MM.1S (cell line): Measurements from ENCODE around the gene MATN1.

Experiments
- DNase-seq: peaks from one replicate; pipeline ENCODE4 v3.0.0-alpha.2; 2015
- H2AFZ ChIP-seq: fragments of 300-600 bp; sonication (generic); 2 replicates; pipeline ENCODE4 v1.6.0; 2016; ENCODE audit warnings: antibody characterized with exemption, low read length
- H3F3A ChIP-seq: fragments of 300-600 bp; sonication (generic); 2 replicates; pipeline ENCODE4 v1.6.1; 2016; ENCODE audit warnings: mild to moderate bottlenecking, antibody characterized with exemption, low read length, moderate library complexity, mixed read lengths; ENCODE audit not compliant: insufficient read depth
- H3K27ac ChIP-seq: fragments of 300-600 bp; sonication (generic); 2 replicates; pipeline ENCODE4 v1.5.1; 2016; ENCODE audit warnings: mild to moderate bottlenecking, low read length
- H3K27me3 ChIP-seq: fragments of 300-600 bp; sonication (generic); replicated peaks from 2 replicates; pipeline ENCODE4 v1.6.0; 2016; ENCODE audit warnings: low read length; ENCODE audit not compliant: insufficient read depth
- H3K36me3 ChIP-seq: fragments of 300-600 bp; sonication (generic); replicated peaks from 2 replicates; pipeline ENCODE4 v1.6.1; 2016; ENCODE audit warnings: mild to moderate bottlenecking, low read length, mixed read lengths; ENCODE audit not compliant: insufficient read depth
- H3K4me1 ChIP-seq: fragments of 300-600 bp; sonication (generic); 2 replicates; pipeline ENCODE4 v1.6.1; 2016; ENCODE audit warnings: low read length, mixed read lengths
- H3K4me2 ChIP-seq: fragments of 300-600 bp; sonication (generic); 2 replicates; pipeline ENCODE4 v1.6.0; 2016; ENCODE audit warnings: low read depth, low read length
- H3K4me3 ChIP-seq: fragments of 300-600 bp; sonication (generic); 2 replicates; pipeline ENCODE4 v1.5.1; 2016; ENCODE audit warnings: low read length, mixed read lengths
- H3K79me2 ChIP-seq: fragments of 300-600 bp; sonication (generic); 2 replicates; pipeline ENCODE4 v1.6.1; 2016; ENCODE audit warnings: mixed run types, low read length, mixed read lengths
- H3K9ac ChIP-seq: fragments of 300-600 bp; sonication (generic); 2 replicates; pipeline ENCODE4 v1.6.1; 2016; ENCODE audit warnings: low read length, mixed read lengths
- H3K9me2 ChIP-seq: fragments of 300-600 bp; sonication (generic); replicated peaks from 2 replicates; pipeline ENCODE4 v1.6.1; 2016; ENCODE audit warnings: mild to moderate bottlenecking, low read length, mixed read lengths; ENCODE audit not compliant: insufficient read depth
- H3K9me3 ChIP-seq: fragments of 300-600 bp; sonication (generic); replicated peaks from 2 replicates; pipeline ENCODE4 v1.6.1; 2016; ENCODE audit warnings: mild to moderate bottlenecking, low read length, mixed read lengths; ENCODE audit not compliant: insufficient read depth
- H4K20me1 ChIP-seq: fragments of 300-600 bp; sonication (generic); 2 replicates; pipeline ENCODE4 v1.6.1; 2016; ENCODE audit warnings: mild to moderate bottlenecking, low read length, moderate library complexity, mixed read lengths; ENCODE audit not compliant: insufficient read depth
- CTCF ChIP-seq: fragments of 300-600 bp; sonication (generic); IDR thresholded peaks from 2 replicates; pipeline ENCODE4 v1.5.1; 2016; ENCODE audit warnings: antibody characterized with exemption, low read length, mixed read lengths
- EZH2 ChIP-seq: fragments of 300-600 bp; sonication (generic); optimal IDR thresholded peaks from 2 replicates; pipeline ENCODE3; 2017; ENCODE audit warnings: low read depth, mild to moderate bottlenecking, antibody characterized with exemption, low read length, mixed read lengths
- EZH2phosphoT487 ChIP-seq: fragments of 300-600 bp; sonication (generic); IDR thresholded peaks from 2 replicates; pipeline ENCODE4 v1.6.1; 2018; ENCODE audit warnings: antibody characterized with exemption, low read length

Gene MATN1

DNA sequence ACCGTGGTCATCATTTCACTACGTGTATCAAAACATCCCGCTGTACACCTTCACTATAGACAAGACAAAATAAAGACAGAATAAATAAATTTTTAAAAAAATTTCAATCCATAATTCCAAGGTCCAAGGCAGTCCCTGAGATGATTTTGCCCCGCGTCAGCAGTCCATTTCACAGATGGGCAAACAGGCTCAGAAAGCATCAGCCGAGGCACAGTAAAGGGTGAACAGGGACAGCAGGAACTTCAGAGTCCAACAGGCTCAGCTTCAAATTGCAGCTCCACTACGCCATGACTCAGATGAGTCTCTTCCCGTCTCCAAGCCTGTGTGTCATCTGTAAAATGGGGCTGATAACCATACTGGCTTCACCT, 15.0 kb downstream of the MATN1 start:
- no peaks in the 10 kb centered on the region for H4K20me1 ChIP-seq
- no peaks in the 10 kb centered on the region for H3K36me3 ChIP-seq
- DNase-seq, result no peak
- H3K9me2 ChIP-seq, result no peaks in the 10 kb centered on the region
- H2AFZ ChIP-seq, result no peak overlapping the region
- H3K4me2 ChIP-seq, result no peak overlapping the region
- no peaks in the 10 kb centered on the region for H3K79me2 ChIP-seq
- no peak overlapping the region for H3K27ac ChIP-seq
- no peaks in the 10 kb centered on the region for H3F3A ChIP-seq
- no peaks in the 10 kb centered on the region for H3K4me1 ChIP-seq
- no peaks in the 10 kb centered on the region for H3K9me3 ChIP-seq
- no peak overlapping the region for H3K4me3 ChIP-seq
- no peak overlapping the region for H3K9ac ChIP-seq
- TF ChIP-seq EZH2 (no peak), EZH2phosphoT487 (no peak), CTCF (no peak)
- H3K27me3 ChIP-seq, result peaks cover 97% of the 10 kb centered on the region

- no peak overlapping the region for H3K27ac ChIP-seq
- peak; percentile 34 for DNase-seq
- H3K9me2 ChIP-seq, result no peaks in the 10 kb centered on the region
- no peaks in the 10 kb centered on the region for H3K4me1 ChIP-seq
- H3K9ac ChIP-seq, result no peak overlapping the region
- TF ChIP-seq CTCF (peak; percentile 77), EZH2 (no peak), EZH2phosphoT487 (no peak)
- H3K4me3 ChIP-seq, result no peak overlapping the region
- H3F3A ChIP-seq, result no peaks in the 10 kb centered on the region
- peaks cover 97% of the 10 kb centered on the region for H3K27me3 ChIP-seq
- H2AFZ ChIP-seq, result no peak overlapping the region
- no peaks in the 10 kb centered on the region for H3K79me2 ChIP-seq
- no peaks in the 10 kb centered on the region for H3K9me3 ChIP-seq
- no peak overlapping the region for H3K4me2 ChIP-seq
- no peaks in the 10 kb centered on the region for H4K20me1 ChIP-seq
- H3K36me3 ChIP-seq, result no peaks in the 10 kb centered on the region
These were observed 15.7 kb downstream of the MATN1 start for GRCh38 chr1:30707412-30708360.

DNA sequence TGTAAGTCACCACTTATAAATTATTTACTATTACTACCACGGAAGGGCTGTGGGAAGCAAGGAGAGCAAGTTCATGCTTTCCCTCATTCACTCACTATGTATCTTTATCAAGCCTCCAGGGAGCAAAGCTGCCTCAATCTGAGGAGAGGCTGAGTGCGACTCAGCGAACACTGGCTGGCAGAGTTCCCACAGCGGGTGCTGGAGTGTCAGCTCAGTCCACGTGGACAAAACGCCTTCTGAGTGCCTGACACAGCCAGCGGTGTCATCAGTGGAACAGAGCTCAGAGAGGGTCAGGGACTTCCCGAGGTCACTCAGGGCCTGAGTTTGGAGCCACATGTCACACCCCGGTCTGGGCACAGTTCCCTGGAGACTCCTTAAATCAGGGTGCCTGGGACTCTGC, 16.9 kb downstream of the MATN1 start:
- H4K20me1 ChIP-seq, result no peaks in the 10 kb centered on the region
- H3K4me3 ChIP-seq, result no peak overlapping the region
- H3K4me1 ChIP-seq, result no peaks in the 10 kb centered on the region
- no peaks in the 10 kb centered on the region for H3K9me3 ChIP-seq
- H3K36me3 ChIP-seq, result no peaks in the 10 kb centered on the region
- H3K27ac ChIP-seq, result no peak overlapping the region
- H3F3A ChIP-seq, result no peaks in the 10 kb centered on the region
- no peak overlapping the region for H3K4me2 ChIP-seq
- DNase-seq, result no peak
- H3K9ac ChIP-seq, result no peak overlapping the region
- H3K27me3 ChIP-seq, result peaks cover 97% of the 10 kb centered on the region
- no peaks in the 10 kb centered on the region for H3K9me2 ChIP-seq
- H3K79me2 ChIP-seq, result no peaks in the 10 kb centered on the region
- TF ChIP-seq EZH2phosphoT487 (no peak), CTCF (no peak), EZH2 (no peak)
- no peak overlapping the region for H2AFZ ChIP-seq
